NCI-H2196 (cell line): ENCODE results near the gene FOXD3.

Source experiments
- DNase-seq: peaks from one replicate; lab custom pipeline; 2025; ENCODE audit not compliant: unreplicated experiment; lab: John Stamatoyannopoulos, UW

The FOXD3 gene

DNA sequence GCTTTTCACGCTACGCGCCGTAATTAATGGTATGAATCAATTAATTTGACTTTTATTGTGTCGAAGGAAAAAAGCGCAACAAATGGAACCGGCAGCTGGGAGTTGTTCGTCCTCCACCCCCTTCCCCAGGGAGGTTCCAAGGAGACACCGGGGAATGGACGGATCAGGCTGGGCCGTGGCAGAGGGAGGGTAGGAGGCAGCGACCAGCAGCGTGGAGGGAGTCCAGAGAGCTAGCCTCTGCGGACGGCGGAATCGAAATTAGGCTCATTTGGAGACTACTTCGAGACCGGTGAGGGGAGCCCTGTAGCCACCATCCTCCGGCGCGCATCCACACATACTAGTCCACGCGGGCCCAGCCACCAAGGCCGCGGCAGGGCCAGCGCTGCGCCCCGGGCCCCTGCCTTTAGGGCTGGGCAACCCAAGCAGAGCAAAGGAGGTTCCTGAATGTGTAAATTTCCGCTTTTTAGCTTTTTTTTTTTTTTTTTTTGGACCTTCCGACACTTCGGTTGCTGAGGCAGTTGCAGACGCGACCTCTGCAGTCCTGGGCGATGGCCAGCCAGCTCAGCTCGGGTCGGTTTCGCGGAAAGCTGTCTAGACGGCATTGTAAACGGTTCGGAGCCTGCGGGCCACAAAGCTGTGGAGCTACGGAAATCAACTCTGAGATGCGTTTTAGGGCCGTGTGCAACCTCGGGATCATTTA lies 2.2 kb upstream of the FOXD3 start:
- DNase-seq: no peak

DNA sequence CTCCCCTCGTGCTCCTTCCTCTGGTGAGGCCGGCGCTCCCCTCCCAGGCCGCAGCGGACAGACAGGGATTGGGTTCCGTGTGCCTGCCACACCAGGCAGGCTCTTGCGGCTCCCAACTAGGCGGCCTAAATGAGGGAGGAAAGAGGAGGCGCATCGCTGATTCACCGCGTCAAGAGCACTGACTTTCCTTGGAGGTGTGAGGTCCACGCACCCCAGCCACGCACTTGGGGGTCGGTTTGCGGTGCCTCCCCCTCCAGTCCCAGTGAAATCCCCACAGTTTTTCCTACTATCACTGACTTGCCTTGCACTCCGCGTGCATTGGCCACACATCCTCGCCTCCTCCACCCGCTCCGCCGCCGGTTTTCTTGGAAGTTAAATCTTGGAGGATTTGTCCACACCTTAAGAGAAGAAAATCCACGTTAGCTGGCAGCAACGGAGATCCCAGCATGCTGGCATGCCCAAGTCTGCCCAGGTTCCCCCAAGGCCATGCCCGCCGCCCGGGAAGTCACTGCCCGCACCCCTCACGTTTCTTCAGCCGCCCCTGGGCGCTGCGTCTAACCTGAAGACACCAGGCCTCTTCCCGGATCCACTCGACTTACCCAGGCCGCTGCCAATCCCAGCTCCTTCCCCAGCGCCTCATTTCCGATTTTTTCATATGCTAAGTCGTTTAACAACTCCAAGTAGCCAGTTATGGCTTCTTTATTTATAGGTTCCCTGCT lies 1.1 kb upstream of the FOXD3 start:
- no peak for DNase-seq

DNA sequence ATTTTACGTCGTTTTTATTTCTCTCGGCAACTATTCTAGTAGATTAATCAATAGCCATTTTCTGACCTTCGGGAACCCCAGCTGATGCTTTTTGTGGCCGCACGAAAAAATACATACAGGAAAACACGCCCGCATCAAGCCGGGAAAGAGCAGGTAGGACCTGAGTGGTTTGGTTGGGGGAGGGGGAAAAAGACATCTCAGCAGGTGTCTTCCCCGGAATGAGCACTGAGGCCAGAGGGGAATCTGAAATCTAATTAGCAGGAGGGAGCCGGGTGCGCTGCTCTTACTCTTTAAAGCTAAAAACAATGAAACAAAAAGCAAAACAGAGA lies 618 bp upstream of the FOXD3 start:
- DNase-seq: no peak

DNA sequence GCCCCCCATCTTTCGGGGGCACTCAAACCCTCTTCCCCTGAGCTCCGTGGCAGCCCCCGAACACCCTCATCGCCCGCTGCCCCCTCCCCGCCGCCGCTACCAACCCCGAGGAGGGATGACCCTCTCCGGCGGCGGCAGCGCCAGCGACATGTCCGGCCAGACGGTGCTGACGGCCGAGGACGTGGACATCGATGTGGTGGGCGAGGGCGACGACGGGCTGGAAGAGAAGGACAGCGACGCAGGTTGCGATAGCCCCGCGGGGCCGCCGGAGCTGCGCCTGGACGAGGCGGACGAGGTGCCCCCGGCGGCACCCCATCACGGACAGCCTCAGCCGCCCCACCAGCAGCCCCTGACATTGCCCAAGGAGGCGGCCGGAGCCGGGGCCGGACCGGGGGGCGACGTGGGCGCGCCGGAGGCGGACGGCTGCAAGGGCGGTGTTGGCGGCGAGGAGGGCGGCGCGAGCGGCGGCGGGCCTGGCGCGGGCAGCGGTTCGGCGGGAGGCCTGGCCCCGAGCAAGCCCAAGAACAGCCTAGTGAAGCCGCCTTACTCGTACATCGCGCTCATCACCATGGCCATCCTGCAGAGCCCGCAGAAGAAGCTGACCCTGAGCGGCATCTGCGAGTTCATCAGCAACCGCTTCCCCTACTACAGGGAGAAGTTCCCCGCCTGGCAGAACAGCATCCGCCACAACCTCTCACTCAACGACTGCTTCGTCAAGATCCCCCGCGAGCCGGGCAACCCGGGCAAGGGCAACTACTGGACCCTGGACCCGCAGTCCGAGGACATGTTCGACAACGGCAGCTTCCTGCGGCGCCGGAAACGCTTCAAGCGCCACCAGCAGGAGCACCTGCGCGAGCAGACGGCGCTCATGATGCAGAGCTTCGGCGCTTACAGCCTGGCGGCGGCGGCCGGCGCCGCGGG lies 837 bp downstream of the FOXD3 start:
- DNase-seq: peak; percentile 65

DNA sequence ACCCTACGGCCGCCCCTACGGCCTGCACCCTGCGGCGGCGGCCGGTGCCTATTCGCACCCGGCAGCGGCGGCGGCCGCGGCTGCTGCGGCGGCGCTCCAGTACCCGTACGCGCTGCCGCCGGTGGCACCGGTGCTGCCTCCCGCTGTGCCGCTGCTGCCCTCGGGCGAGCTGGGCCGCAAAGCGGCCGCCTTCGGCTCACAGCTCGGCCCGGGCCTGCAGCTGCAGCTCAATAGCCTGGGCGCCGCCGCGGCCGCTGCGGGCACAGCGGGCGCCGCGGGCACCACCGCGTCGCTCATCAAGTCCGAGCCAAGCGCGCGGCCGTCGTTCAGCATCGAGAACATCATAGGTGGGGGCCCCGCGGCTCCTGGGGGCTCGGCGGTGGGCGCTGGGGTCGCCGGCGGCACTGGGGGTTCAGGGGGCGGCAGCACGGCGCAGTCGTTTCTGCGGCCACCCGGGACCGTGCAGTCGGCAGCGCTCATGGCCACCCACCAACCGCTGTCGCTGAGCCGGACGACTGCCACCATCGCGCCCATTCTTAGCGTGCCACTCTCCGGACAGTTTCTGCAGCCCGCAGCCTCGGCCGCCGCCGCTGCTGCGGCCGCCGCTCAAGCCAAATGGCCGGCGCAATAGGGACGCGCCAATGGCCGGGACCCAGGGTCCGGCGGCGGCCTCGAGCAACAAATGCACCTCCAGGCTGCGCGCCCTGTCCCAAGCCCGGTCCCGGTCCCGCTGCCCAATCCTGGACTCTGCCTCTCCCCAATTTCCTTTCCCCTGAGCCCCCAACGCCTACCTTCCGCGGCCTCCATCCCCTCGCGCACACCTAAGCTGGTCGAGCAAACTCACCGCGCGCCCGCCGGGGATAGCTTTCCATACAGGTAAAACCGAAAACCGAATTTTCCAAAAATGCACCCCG lies 1.8 kb downstream of the FOXD3 start:
- peak; percentile 45 for DNase-seq

DNA sequence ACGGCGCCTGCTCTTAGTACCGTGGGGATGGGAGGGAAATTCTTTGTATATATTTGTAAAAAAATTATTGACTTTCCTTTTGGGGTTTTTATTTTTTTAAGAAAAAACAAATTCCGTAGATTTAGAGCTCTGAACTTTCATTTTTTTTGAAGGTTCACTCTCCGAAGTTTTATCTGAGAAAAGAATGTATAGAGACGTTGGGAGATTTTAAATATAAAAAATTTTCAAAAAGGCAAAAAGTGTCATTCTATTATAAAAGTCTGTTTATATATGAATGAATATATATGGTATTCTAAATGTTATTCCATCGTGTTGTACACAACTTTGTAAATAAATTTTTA lies 2.4 kb downstream of the FOXD3 start:
- DNase-seq: no peak

DNA sequence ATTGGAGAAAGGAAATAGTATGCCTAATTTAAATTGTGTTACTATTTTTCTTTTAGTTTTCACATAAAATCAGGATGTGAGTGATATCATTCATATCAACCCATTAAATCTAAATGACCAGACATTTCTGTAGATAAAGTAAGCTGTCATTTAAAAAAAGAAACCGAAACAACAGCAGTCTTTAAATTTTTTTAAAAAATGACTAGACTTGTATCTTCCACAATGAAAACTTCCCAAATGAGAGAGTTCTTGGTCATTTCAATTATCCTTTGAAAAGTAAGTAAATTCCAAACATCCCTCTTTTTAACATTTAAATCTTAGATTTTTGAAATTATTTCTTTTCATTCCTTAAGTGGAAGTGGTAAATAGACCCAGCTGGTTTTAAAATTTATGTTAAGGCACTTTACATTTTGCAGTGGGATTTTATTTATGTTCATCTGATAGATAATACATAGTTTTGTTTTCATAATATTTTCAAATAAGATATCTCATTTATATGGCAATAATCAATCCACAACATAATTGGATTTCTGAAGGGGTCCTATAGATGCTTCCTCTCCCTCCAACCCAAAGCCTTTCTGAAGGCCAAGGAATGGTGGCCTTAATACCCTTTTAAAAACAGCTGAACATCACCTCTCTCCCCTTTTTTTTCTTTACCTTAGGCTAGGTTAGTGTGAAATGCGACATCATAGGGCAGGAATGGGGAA lies 3.1 kb downstream of the FOXD3 start:
- DNase-seq: no peak

DNA sequence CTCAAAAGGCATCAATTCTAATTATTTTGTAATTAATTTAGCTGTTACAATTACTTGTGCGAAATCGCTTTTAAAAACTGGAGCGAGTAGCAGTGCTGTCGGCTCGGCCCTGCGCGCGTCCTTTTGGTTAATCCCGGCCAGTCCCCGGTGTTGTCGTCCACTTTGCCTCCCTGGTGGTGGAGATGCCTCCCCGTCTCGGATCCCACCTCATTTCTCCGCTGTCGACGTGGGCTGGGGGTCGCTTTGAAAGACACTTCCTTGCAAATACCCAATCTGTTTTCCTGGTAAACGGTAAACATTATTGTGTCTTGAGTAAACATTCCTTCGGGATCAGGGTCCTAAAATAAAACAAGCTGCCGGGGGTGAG lies 3.7 kb downstream of the FOXD3 start:
- DNase-seq: no peak

DNA sequence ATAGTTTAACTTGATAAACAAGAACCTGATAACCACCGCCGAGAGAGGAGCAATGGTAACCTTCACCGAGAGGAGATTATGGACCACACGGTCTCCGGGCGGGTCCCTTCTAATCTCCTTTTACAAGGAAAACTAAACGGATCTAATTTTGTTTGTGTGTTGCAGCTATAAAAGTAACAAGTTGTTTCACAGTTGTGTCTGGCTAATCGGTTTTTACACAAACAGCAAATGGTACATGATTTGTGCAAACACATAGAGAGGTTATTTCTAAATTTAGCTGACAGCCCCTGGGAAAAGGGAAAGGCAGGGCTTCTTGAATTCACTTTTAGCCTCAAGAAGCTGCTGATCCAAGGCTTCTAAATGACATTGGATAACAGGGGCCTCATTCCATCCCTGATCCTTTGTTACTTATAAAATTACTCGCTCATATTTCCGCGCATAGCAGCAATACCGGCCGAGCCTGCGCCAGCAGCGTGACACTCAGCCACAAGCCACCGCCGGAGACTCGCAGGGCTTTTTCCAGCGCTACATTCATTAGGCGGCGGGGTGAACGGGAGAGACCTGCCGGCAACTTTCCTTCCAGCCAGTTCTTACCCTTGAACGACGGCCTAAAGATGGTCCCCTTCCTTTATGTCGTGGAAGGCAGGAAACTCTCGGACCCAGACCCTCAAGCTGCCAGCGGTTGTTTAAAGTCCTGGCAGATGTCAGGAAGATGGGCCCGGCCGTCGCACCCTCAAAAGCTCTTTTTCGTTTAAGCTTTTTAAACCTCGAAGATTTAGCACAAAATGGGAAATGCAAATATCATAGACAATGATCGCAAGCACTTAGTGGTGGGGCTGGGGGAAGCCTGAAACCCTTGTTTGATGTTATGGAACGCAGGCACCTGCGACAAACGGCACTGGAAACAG lies 4.4 kb downstream of the FOXD3 start:
- DNase-seq: no peak

DNA sequence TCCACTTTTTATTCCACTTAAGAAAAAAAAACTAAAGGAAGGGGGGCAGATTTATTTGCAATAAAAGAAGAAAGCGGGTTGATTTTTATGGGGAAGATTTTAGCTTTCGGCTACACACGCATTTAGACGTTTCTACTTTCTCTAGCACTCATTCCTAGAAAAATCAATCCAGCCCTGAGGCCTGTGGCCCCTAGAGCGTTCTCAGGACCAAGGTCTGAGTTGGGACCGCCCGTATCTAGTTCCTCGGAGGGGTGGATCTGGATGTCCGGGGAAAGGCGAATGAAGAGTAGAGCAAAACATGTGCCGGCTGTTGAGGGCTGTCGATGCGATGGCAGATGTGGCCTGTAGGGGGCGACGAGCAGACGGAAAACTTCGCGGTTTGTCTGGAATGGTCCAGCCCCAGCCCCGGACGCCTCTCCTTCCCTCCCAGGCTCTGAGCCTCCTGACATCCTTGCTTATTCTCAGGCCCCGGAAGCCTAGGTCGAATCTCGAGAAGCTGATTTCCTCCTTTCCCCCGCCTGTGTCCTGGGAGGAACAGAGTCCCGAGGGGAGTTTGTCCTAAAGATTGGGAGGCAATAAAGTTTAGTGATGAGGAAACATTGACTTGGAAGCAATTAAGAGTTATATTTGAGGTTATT lies 5.2 kb downstream of the FOXD3 start:
- DNase-seq: peak; percentile 69

DNA sequence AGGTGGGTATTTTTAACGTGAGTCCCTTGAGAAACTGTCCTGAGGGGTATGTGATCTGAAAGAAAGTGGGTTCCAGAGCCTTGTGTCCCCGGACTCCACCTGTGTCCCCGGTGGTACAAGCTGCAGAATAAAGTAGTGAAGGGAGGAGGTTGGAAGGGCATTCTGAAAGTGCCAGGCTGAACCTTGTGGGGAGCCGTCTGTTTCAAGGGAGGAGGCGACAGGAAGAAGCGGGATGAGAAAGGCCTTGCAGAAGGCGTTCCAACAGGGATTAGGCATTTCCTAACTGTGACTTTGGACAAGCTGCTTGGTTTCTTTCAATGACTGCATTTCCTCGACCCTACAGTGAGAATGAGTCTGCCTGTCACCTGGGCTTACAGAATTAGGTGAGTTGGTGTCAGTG lies 5.8 kb downstream of the FOXD3 start:
- no peak for DNase-seq

DNA sequence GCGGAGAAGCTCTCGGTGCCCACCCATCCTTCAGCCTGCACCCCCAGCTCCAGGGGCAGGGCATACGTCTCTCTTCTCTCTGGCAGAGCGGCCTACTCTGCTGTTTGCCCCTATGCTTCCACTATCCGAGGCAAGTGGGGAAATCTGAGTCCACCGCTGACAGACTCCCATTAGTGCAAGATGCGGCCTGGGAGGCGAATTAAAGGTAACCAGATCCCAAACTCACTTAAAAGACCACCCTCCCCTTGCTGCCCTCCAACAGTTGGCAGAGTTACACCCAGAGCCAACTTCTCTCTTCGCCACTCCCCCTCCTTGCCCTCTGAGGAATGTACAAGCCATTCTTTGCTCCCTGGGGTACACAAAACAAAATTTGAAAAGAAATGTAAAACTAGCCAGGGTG lies 6.4 kb downstream of the FOXD3 start:
- no peak for DNase-seq

DNA sequence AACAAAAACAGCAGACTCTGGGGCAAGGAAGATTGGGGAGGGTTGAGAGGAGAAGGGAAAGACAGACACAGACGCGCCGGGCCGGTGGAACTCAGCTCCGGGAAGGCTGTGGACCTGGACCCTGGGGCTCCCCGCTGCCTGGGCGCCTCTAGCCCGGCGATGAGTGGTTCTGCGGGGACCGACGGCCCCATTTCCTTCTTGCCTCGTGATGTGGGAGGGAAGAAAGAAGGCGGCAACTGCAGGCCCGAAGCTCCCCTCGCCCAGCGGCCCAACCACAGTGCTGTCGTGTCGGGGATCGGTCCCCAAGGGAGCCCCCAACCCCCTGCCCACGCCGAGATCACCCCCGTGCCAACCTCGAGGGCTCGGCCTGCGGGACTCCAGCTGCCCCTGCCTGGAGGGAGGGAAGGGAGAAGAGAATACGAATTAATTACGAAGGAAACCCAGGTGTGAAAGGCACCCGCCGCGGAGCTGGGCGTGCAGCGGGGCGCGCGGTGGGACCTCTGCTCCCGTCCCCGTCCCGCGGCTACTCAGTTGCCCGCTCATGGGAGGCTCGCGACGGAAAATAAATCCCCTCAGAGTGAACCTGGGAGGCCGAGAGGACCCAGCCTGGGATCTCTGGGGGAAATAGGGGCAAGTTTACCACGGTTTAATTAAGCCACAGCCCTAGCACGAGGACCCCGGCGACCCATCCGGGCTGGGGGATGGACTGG lies 7.4 kb downstream of the FOXD3 start:
- DNase-seq: no peak

DNA sequence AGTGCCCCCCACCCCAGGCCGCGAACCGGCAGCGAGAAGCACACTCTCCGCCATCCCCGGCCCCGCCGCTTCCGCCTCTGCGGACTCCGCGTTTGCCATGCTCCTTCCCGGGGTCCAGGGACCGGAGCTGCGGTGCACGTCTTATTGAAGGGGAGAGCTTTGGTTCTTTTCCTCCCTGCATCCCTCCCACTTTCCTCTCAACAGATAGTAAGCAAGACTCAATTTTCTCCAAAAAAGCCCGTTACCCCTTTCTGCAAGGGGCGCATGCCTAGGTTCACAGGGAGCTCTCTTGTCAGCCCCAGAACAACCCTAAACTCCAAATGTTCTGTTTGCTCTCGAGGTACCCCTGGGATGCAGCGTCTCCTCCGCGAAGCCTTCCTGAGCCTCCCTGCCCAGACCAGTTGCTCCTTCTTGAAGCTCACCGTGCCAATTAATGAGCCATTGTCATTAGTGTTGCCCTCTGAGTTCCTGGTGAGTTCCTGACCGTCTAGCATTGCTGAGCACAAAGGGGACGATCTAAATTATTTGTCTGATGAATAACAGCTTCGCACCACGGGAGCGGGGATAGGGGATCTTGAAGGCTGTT lies 8.1 kb downstream of the FOXD3 start:
- DNase-seq: no peak

DNA sequence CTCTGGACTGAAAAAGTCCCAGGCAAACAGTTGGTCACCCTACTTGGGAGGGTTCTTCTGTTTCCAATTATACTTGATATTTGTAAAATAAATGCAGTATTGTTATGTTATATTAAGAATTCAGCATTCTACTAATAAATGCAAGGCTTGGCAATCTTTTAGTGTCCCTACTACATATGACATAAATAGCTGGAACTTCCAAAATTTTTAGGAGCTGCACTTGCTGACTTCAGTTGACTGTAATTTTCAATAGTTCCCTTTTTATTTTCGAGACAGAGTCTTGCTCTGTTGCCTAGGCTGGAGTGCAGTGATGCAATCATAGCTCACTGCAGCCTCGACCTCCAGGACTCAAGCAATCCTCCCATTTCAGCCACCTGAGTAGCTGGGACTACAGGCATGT lies 20.0 kb downstream of the FOXD3 start:
- no peak for DNase-seq

DNA sequence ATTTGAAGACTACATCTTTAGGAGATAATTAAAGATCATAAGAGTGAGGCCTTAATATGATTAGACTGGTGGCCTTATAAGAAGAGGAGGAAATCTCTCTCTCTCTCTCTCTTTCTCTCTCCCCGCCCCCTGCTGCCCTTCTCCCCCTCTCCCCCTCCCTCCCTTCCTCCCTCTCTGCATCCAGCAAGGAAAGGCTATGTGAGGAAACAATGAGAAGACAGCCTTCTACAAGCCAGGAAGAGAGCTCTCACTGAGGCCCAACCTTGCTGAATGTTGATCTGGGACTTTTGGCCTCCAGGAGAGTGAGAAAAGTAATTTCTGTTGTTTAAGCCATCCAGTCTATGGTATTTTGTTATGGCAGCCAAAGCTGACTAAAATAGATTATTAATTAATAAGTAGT lies 21.6 kb downstream of the FOXD3 start:
- DNase-seq: no peak

DNA sequence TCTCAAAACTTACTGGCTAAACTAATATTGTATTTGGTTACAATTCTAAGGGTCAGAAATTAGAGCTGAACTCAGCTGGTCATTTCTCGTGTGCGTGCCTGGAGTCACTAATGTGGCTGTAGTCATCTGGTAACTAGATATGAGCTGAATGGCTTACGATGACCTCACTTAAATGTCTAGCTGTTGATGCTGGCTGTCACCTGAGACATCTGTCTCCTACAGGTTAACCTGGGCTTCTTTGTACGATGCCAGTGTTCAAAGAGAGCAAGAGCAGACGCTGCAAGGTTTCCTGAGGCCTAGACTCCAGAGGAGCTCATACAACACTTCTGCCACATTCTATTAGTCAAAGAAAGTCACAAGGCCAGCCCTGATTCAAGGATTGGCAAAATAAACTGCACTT lies 28.0 kb downstream of the FOXD3 start:
- DNase-seq: peak; percentile 62

DNA sequence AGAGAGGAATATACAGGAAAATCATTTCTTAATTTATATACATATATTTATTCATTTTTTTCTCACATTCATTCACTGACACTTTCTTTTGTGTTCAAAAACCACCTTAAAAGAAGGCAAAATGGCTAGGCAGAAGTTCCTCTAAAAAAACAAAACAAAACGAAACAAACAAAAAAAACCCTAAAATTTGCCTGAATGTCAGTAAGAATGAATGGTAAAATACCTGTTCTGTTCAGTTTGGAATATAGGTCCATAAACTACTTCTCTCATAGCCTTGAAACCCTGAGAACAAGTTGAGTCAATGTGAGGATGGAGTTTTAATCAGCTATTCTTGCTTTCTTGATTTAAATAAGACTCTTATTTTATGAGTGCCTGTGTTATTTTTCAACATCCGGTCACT lies 30.4 kb downstream of the FOXD3 start:
- DNase-seq: no peak
